ENCODE measurements around the gene FKRP. TPM values are rescaled to one million over a fixed set of nuclear protein-coding genes. Genes with fewer than 3 reads are reported as not detected.
"Not testable (repeated sequence)": the region's sequence is repeated elsewhere in the genome, so short reads cannot be mapped to it uniquely, and the experiment has no call there.

Gene FKRP
- total and polyA plus RNA-seq, 7 experiments from 2014 or later: 1.8 to 29.8 (median 19.6) TPM

GRCh38 chr19:46764817-46765291 is 19.0 kb downstream of the FKRP start:
- POLR2A ChIA-PET: interaction anchor here (0.7 kb wide), 1 partner anchor 128 kb away, joined by 3 read pairs; no protein-coding TSS in a partner anchor
- DNase-seq: no peak
- Histone ChIP-seq H3K9me3 (ENCODE audit: control insufficient read depth in 2 of 3, low read length in 3 of 3) (no peaks in the 10 kb centered on the region), H3K36me3 (ENCODE audit: control insufficient read depth in 2 of 3, insufficient read depth in 3 of 3, low read length in 3 of 3) (no peaks in the 10 kb centered on the region), H3K4me1 (ENCODE audit: control insufficient read depth in 2 of 2, insufficient read depth in 2 of 2, low read length in 2 of 2) (no peaks in the 10 kb centered on the region), H3K4me3 (ENCODE audit: low read length) (no peak overlapping the region), H3K27ac (ENCODE audit: low read depth, low read length) (no peak overlapping the region), H3K27me3 (ENCODE audit: control insufficient read depth in 2 of 2, insufficient read depth in 2 of 2, low read length in 2 of 2) (no peaks in the 10 kb centered on the region)
- Mint-ChIP-seq H3K36me3 (no peaks in the 10 kb centered on the region), H3K4me3 (no peak overlapping the region), H3K4me1 (peaks cover 0 to 7% (median 5%) of the 10 kb centered on the region in 7 donors), H3K27ac (no peak overlapping the region), H3K27me3 (no peaks in the 10 kb centered on the region), H3K9me3 (no peaks in the 10 kb centered on the region)
- CTCF ChIA-PET: interaction anchor here (0.8 to 0.9 kb wide), 2 partner anchors 69 to 75 kb away, joined by 3 read pairs; no protein-coding TSS in a partner anchor
- ATAC-seq: no peak
- intact Hi-C loops (cut with micrococcal nuclease): loop anchor here in 1 of 2 donors (5.0 kb wide), 1 partner anchor 57 kb away; no protein-coding TSS in a partner anchor

- intact Hi-C loops (cut with micrococcal nuclease): loop anchor here in 1 of 2 donors (1.0 to 5.0 kb wide), 2 partner anchors 9 to 56 kb away; no protein-coding TSS in a partner anchor
- POLR2A ChIA-PET: no interaction called here
Measured at GRCh38 chr19:46766569-46767317, 20.9 kb downstream of the FKRP start.

GRCh38 chr19:46768746-46769145 is 22.9 kb downstream of the FKRP start:
- POLR2A ChIA-PET; H3K9me3 ChIP-seq (ENCODE audit: control insufficient read depth in 2 of 3, low read length in 3 of 3); ATAC-seq; H3K4me3 Mint-ChIP-seq; H3K27ac ChIP-seq (ENCODE audit: low read depth, low read length); H3K4me1 Mint-ChIP-seq; DNase-seq; H3K4me1 ChIP-seq (ENCODE audit: control insufficient read depth in 2 of 2, insufficient read depth in 2 of 2, low read length in 2 of 2); H3K27ac Mint-ChIP-seq; H3K36me3 ChIP-seq (ENCODE audit: control insufficient read depth in 2 of 3, insufficient read depth in 3 of 3, low read length in 3 of 3); H3K9me3 Mint-ChIP-seq; H3K27me3 ChIP-seq (ENCODE audit: control insufficient read depth in 2 of 2, insufficient read depth in 2 of 2, low read length in 2 of 2); H3K4me3 ChIP-seq (ENCODE audit: low read length); H3K27me3 Mint-ChIP-seq; H3K36me3 Mint-ChIP-seq: not testable (repeated sequence)
- CTCF ChIA-PET: interaction anchor here (0.6 kb wide), 1 partner anchor 72 kb away, joined by 5 read pairs; no protein-coding TSS in a partner anchor
- intact Hi-C loops (cut with micrococcal nuclease): loop anchor here in 1 of 2 donors (5.0 kb wide), 1 partner anchor 54 kb away; no protein-coding TSS in a partner anchor

More at GRCh38 chr19:46766569-46767317, 20.9 kb downstream of the FKRP start:
- Histone ChIP-seq H3K4me1 (ENCODE audit: control insufficient read depth in 2 of 2, insufficient read depth in 2 of 2, low read length in 2 of 2) (no peaks in the 10 kb centered on the region), H3K4me3 (ENCODE audit: low read length) (no peak overlapping the region), H3K36me3 (ENCODE audit: control insufficient read depth in 2 of 3, insufficient read depth in 3 of 3, low read length in 3 of 3) (no peaks in the 10 kb centered on the region), H3K9me3 (ENCODE audit: control insufficient read depth in 2 of 3, low read length in 3 of 3) (no peaks in the 10 kb centered on the region), H3K27ac (ENCODE audit: low read depth, low read length) (no peak overlapping the region), H3K27me3 (ENCODE audit: control insufficient read depth in 2 of 2, insufficient read depth in 2 of 2, low read length in 2 of 2) (no peaks in the 10 kb centered on the region)
- Mint-ChIP-seq H3K36me3 (no peaks in the 10 kb centered on the region), H3K27me3 (no peaks in the 10 kb centered on the region), H3K27ac (peak overlapping the region in 2 of 9 donors; percentile 16 to 70), H3K9me3 (no peaks in the 10 kb centered on the region), H3K4me1 (peaks cover 0 to 7% (median 5%) of the 10 kb centered on the region in 7 donors), H3K4me3 (peak overlapping the region in 1 of 10 donors; percentile 46)
- DNase-seq (peak in 7 of 9 donors; percentile 37 to 58 (median 46)), ATAC-seq (peak; percentile 80)
- CTCF ChIA-PET: interaction anchor here (0.7 to 1.7 kb wide), 8 partner anchors 9 to 153 kb away, joined by 3 to 13 read pairs (median 4); no protein-coding TSS in a partner anchor

GRCh38 chr19:46772170-46773017 is 26.5 kb downstream of the FKRP start:
- H3K9me3 Mint-ChIP-seq: peaks cover 0 to 2% (median 0%) of the 10 kb centered on the region in 11 donors
- H3K36me3 ChIP-seq (ENCODE audit: control insufficient read depth in 2 of 3, insufficient read depth in 3 of 3, low read length in 3 of 3): peaks cover 0 to 18% (median 8%) of the 10 kb centered on the region in 3 experiments
- H3K27me3 ChIP-seq (ENCODE audit: control insufficient read depth in 2 of 2, insufficient read depth in 2 of 2, low read length in 2 of 2): no peaks in the 10 kb centered on the region
- no peaks in the 10 kb centered on the region for H3K27me3 Mint-ChIP-seq
- ChIA-PET CTCF (no interaction called here), POLR2A (interaction anchor here (0.7 kb wide), 1 partner anchor 10 kb away, joined by 3 read pairs; no protein-coding TSS in a partner anchor)
- no peak overlapping the region for H3K27ac Mint-ChIP-seq
- H3K9me3 ChIP-seq (ENCODE audit: control insufficient read depth in 2 of 3, low read length in 3 of 3): no peaks in the 10 kb centered on the region
- no peaks in the 10 kb centered on the region for H3K4me1 ChIP-seq (ENCODE audit: control insufficient read depth in 2 of 2, insufficient read depth in 2 of 2, low read length in 2 of 2)
- peaks cover 0 to 3% (median 0%) of the 10 kb centered on the region in 7 donors for H3K4me1 Mint-ChIP-seq
- H3K4me3 ChIP-seq (ENCODE audit: low read length): no peak overlapping the region
- intact Hi-C loops (cut with micrococcal nuclease): no loop called here
- peaks cover 6 to 16% (median 12%) of the 10 kb centered on the region in 5 donors for H3K36me3 Mint-ChIP-seq
- no peak for DNase-seq
- no peak for ATAC-seq
- no peak overlapping the region for H3K27ac ChIP-seq (ENCODE audit: low read depth, low read length)
- no peak overlapping the region for H3K4me3 Mint-ChIP-seq

DNA sequence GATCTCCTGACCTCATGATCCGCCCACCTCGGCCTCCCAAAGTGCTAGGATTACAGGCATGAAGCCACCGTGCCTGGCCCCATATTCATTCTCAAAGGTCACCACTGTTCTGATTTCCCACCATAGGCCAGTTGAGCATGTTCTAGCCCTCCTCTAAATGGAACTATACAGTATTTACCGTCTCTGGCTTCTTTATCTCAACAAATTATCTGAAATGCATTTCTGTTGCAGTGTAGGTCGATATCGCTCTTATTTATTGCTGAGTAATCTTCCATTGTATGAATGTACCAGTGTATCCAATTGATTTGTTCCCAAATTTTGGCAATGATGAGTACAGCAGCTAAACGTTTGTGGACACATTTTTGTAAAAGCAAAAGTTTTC is 27.2 kb downstream of the FKRP start:
- no peak overlapping the region for H3K4me3 ChIP-seq (ENCODE audit: low read length)
- Mint-ChIP-seq H3K4me1 (peaks cover 0 to 7% (median 0%) of the 10 kb centered on the region in 7 donors), H3K27me3 (no peaks in the 10 kb centered on the region), H3K36me3 (peaks cover 6 to 17% (median 12%) of the 10 kb centered on the region in 5 donors), H3K9me3 (peaks cover 0 to 2% (median 0%) of the 10 kb centered on the region in 11 donors), H3K27ac (no peak overlapping the region), H3K4me3 (no peak overlapping the region)
- POLR2A ChIA-PET: no interaction called here
- ATAC-seq: no peak
- H3K27ac ChIP-seq (ENCODE audit: low read depth, low read length): no peak overlapping the region
- no peak for DNase-seq
- no peaks in the 10 kb centered on the region for H3K9me3 ChIP-seq (ENCODE audit: control insufficient read depth in 2 of 3, low read length in 3 of 3)
- no peaks in the 10 kb centered on the region for H3K27me3 ChIP-seq (ENCODE audit: control insufficient read depth in 2 of 2, insufficient read depth in 2 of 2, low read length in 2 of 2)
- peaks cover 0 to 18% (median 8%) of the 10 kb centered on the region in 3 experiments for H3K36me3 ChIP-seq (ENCODE audit: control insufficient read depth in 2 of 3, insufficient read depth in 3 of 3, low read length in 3 of 3)
- CTCF ChIA-PET: no interaction called here
- intact Hi-C loops (cut with micrococcal nuclease): no loop called here
- no peaks in the 10 kb centered on the region for H3K4me1 ChIP-seq (ENCODE audit: control insufficient read depth in 2 of 2, insufficient read depth in 2 of 2, low read length in 2 of 2)

DNA sequence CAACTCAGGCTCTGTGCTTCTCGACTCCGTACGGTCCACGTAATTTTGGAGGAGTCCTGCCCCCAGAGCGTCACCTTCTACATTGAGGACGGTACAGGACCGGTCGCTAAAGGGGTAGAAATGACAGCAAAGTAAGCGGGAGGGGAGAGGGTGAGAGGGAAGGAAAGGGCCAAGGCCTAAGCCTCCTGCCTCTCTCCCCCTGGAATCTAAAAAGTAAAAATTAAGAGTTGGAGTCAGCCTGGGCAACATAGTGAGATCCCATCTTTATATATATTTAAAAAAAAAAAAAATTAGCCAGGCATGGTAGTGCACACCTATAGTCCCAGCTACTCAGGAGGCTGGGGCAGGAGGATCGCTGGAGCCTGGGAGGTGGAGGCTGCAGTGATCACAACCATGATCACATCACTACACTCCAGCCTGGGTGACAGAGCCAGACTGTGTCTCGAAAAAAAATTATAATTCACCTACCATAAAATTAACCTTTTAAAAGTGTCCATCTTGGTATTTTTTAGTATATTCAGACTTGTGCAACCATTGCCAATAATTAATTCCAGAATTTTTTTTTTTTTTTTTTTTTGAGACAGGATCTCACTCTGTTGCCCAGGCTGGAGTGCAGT is 29.9 kb downstream of the FKRP start:
- peaks cover 0 to 18% (median 0%) of the 10 kb centered on the region in 7 donors for H3K4me1 Mint-ChIP-seq
- Histone ChIP-seq H3K27ac (ENCODE audit: low read depth, low read length) (no peak overlapping the region), H3K9me3 (ENCODE audit: control insufficient read depth in 2 of 3, low read length in 3 of 3) (no peaks in the 10 kb centered on the region), H3K27me3 (ENCODE audit: control insufficient read depth in 2 of 2, insufficient read depth in 2 of 2, low read length in 2 of 2) (no peaks in the 10 kb centered on the region), H3K36me3 (ENCODE audit: control insufficient read depth in 2 of 3, insufficient read depth in 3 of 3, low read length in 3 of 3) (peaks cover 0 to 18% (median 8%) of the 10 kb centered on the region in 3 experiments), H3K4me3 (ENCODE audit: low read length) (no peak overlapping the region), H3K4me1 (ENCODE audit: control insufficient read depth in 2 of 2, insufficient read depth in 2 of 2, low read length in 2 of 2) (peaks cover 0 to 3% of the 10 kb centered on the region in 2 donors)
- no peak for ATAC-seq
- H3K36me3 Mint-ChIP-seq: peaks cover 6 to 25% (median 12%) of the 10 kb centered on the region in 5 donors
- peaks cover 0 to 2% (median 0%) of the 10 kb centered on the region in 11 donors for H3K9me3 Mint-ChIP-seq
- H3K4me3 Mint-ChIP-seq: no peak overlapping the region
- no peak for DNase-seq
- H3K27ac Mint-ChIP-seq: no peak overlapping the region
- H3K27me3 Mint-ChIP-seq: no peaks in the 10 kb centered on the region
- ChIA-PET POLR2A (no interaction called here), CTCF (no interaction called here)
- intact Hi-C loops (cut with micrococcal nuclease): no loop called here
